GM12873 (cell line): Measurements from ENCODE around the gene RAET1L.

Experiments used
- CTCF ChIP-seq: IDR thresholded peaks from 2 replicates; pipeline ENCODE4 v1.5.1; 2012; ENCODE audit warnings: low read depth, mild to moderate bottlenecking, moderate library complexity, low read length, control low read depth; ENCODE audit not compliant: insufficient read depth; ENCODE audit errors: missing control alignments

The RAET1L gene

DNA sequence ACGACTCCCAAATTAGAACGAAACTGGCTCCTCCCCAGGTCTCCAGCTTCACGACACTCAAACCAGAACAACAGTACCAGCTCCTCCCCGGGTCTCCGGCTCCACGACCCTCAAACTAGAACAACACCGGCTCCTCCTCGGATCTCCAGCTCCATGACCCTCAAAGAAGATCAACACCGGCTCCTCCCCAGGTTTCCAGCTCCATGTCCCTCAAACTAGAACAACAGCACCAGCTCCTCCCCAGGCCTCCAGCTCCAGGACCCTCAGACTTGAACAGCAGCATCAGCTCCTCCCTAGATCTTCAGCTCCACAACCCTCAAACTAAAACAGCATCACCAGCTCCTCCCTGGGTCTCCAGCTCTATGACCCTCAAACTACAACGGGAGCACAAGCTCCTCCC lies 29.8 kb upstream of the RAET1L start:
- no peak for TF ChIP-seq CTCF

GRCh38 chr6:150053450-150053849 lies 28.1 kb upstream of the RAET1L start:
- TF ChIP-seq CTCF: no peak

GRCh38 chr6:150050846-150051245 lies 25.5 kb upstream of the RAET1L start:
- TF ChIP-seq CTCF: no peak

DNA sequence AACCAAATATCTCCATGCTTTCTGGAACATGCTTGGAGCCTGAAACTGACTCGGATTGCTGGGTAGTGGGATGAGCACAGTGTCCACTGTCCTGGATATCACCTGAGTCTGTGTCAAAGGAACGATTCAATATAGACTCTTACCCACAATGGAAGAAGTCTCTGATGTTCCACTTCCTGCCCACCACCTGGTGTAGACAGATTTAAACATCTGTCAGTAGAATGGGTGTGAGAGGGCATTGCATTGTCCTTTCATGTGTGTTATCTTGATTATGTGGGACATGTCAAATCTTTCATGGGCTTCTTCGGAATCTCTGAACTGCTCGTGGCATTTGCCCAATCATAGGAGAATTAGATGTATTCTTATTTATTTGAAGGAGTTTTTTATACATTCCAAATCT lies 22.8 kb upstream of the RAET1L start:
- no peak for TF ChIP-seq CTCF

DNA sequence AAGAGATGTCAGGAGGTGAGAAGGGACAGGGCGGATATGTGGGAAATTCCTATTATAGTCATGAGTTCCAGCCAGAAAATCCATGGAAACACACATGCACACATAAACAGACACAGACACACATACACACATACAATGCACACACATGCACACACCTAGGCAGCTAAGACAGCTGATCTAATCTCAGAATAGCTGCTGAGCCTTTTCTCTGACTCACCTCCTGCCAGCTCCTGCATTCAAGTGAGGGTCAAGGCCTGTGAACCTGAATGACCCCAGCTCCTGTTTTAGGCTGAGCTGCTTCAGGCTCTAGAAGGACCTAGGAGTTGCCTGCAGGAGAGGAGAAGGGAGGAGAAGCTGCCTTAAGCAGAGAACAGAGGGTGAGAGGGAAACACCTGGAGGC lies 21.6 kb upstream of the RAET1L start:
- no peak for TF ChIP-seq CTCF

- TF ChIP-seq CTCF: no peak
Observed at GRCh38 chr6:150044621-150045145, 19.4 kb upstream of the RAET1L start.

DNA sequence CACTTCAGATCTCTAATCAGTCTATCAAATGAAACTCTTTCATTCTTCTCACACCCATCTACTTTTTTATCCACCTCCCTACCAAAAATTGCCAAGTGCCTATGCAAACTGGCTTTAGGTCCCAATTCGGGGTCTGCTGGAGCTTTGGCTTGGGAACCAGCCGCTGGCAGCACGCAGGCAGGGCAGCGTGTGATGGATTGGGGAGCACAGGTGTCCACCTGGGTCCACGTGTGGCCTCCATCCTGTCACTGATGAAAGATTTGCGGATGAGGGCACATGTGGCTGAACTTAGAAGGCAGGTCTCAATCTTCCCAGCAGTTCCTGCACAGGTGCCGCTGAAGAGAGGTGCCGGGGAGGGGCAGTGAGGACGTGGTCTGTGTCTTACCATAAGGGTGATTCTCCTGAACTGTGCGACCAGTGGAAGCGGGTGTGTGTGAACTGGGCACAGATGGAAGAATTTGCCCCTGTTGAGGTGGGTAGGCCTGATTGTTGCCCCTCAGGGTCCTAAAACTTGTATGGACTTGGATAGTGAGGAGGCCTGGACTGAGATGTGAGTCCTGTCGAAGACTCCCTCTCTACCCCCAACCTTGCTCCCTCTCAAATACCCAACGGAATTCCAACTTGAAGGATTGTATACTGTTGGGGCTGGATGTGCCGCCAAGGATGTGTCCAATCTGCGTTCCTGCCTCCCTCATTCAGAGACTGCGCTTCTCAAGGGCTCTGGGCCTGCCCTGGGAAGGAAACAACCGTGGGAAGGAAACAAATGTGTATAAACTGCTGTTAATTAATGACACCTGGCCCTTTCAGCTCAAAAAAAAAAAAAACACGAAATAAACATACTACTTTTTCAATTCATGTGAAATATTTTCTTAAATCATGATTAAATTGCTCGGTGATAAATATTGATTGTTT lies 18.4 kb upstream of the RAET1L start:
- TF ChIP-seq CTCF: no peak
